NCI-H2081 treated with DMSO at 0.1 percent for 48 hours (cell line): ENCODE measurements around the gene NEDD4L.
"Not testable (repeated sequence)": the region's sequence is repeated elsewhere in the genome, so short reads cannot be mapped to it uniquely, and the experiment has no call there.

ENCODE experiments used
- DNase-seq: peaks from one replicate; lab custom pipeline; 2025; lab: John Stamatoyannopoulos, UW

NEDD4L gene

GRCh38 chr18:58026857-58027256 is 17.2 kb upstream of the NEDD4L start:
- no peak for DNase-seq

- no peak for DNase-seq
Measured at GRCh38 chr18:58027341-58027740, 16.7 kb upstream of the NEDD4L start.

GRCh38 chr18:58028109-58028784 is 15.8 kb upstream of the NEDD4L start:
- DNase-seq: no peak

- no peak for DNase-seq
Measured at GRCh38 chr18:58032233-58032632, 11.8 kb upstream of the NEDD4L start.

GRCh38 chr18:58033216-58033615 is 10.8 kb upstream of the NEDD4L start:
- no peak for DNase-seq

GRCh38 chr18:58034370-58034769 is 9.7 kb upstream of the NEDD4L start:
- DNase-seq: no peak

GRCh38 chr18:58037163-58037562 is 6.9 kb upstream of the NEDD4L start:
- DNase-seq: no peak

- DNase-seq: no peak
Measured at GRCh38 chr18:58038063-58038462, 6.0 kb upstream of the NEDD4L start.

- no peak for DNase-seq
Measured at GRCh38 chr18:58041633-58042032, 2.4 kb upstream of the NEDD4L start.

- DNase-seq: no peak
Measured at GRCh38 chr18:58042826-58043490, 1.1 kb upstream of the NEDD4L start.

GRCh38 chr18:58044370-58045241 is 580 bp downstream of the NEDD4L start:
- no peak for DNase-seq

GRCh38 chr18:58045242-58046092 is 1.4 kb downstream of the NEDD4L start:
- DNase-seq: no peak

- no peak for DNase-seq
Measured at GRCh38 chr18:58046093-58046793, 2.2 kb downstream of the NEDD4L start.

GRCh38 chr18:58046794-58047555 is 2.9 kb downstream of the NEDD4L start:
- no peak for DNase-seq

- no peak for DNase-seq
Measured at GRCh38 chr18:58047556-58047882, 3.5 kb downstream of the NEDD4L start.

GRCh38 chr18:58048081-58048642 is 4.1 kb downstream of the NEDD4L start:
- DNase-seq: no peak

GRCh38 chr18:58049000-58049688 is 5.1 kb downstream of the NEDD4L start:
- DNase-seq: no peak

GRCh38 chr18:58050963-58051362 is 6.9 kb downstream of the NEDD4L start:
- not testable (repeated sequence) for DNase-seq

- DNase-seq: no peak
Measured at GRCh38 chr18:58051765-58052460, 7.9 kb downstream of the NEDD4L start.
